Fibroblast of skin of scalp (primary cell): Measurements from ENCODE around the gene PCDHGC3.

Experiments used
- DNase-seq: peaks from one replicate; pipeline ENCODE4 v3.0.0-alpha.2; 2013

The PCDHGC3 gene

GRCh38 chr5:141485321-141486055 lies 9.7 kb downstream of the PCDHGC3 start:
- DNase-seq: no peak

- DNase-seq: no peak
These were observed 10.3 kb downstream of the PCDHGC3 start for GRCh38 chr5:141486091-141486490.

- no peak for DNase-seq
These were observed 11.4 kb downstream of the PCDHGC3 start for GRCh38 chr5:141487131-141487530.

GRCh38 chr5:141488591-141489561 lies 13.1 kb downstream of the PCDHGC3 start, which contains the start of gene PCDHGC5:
Gene PCDHGC5 (plus strand): TSS chr5:141489081. CDS start chr5:141489241, 160 bp downstream.
- DNase-seq: peak; percentile 80

- DNase-seq: no peak
These were observed 14.1 kb downstream of the PCDHGC3 start for GRCh38 chr5:141489841-141490240.

- no peak for DNase-seq
These were observed 14.5 kb downstream of the PCDHGC3 start for GRCh38 chr5:141490271-141490670.

GRCh38 chr5:141490771-141491170 lies 15.0 kb downstream of the PCDHGC3 start:
- no peak for DNase-seq

- no peak for DNase-seq
These were observed 15.8 kb downstream of the PCDHGC3 start for GRCh38 chr5:141491323-141492167.

GRCh38 chr5:141492168-141492885 lies 16.6 kb downstream of the PCDHGC3 start:
- no peak for DNase-seq

GRCh38 chr5:141493500-141494422 lies 18.0 kb downstream of the PCDHGC3 start:
- peak; percentile 86 for DNase-seq

GRCh38 chr5:141494761-141495452 lies 19.1 kb downstream of the PCDHGC3 start:
- peak; percentile 66 for DNase-seq

GRCh38 chr5:141495453-141495811 lies 19.7 kb downstream of the PCDHGC3 start:
- DNase-seq: no peak

GRCh38 chr5:141496038-141496437 lies 20.3 kb downstream of the PCDHGC3 start:
- DNase-seq: peak; percentile 95

GRCh38 chr5:141501761-141502160 lies 26.0 kb downstream of the PCDHGC3 start:
- DNase-seq: no peak

- no peak for DNase-seq
These were observed 27.9 kb downstream of the PCDHGC3 start for GRCh38 chr5:141503681-141504080.

GRCh38 chr5:141504216-141504615 lies 28.4 kb downstream of the PCDHGC3 start:
- no peak for DNase-seq

GRCh38 chr5:141506381-141507155 lies 30.8 kb downstream of the PCDHGC3 start:
- no peak for DNase-seq

- DNase-seq: peak; percentile 87
These were observed 31.8 kb downstream of the PCDHGC3 start for GRCh38 chr5:141507387-141508091.

- no peak for DNase-seq
These were observed 32.7 kb downstream of the PCDHGC3 start for GRCh38 chr5:141508440-141508797.
